Femur (tissue), 1 donor: ENCODE measurements around the gene TFR2.

Experiments used
- DNase-seq: peaks from one replicate; pipeline ENCODE4 v3.0.0-alpha.2; 2017

The TFR2 gene

DNA sequence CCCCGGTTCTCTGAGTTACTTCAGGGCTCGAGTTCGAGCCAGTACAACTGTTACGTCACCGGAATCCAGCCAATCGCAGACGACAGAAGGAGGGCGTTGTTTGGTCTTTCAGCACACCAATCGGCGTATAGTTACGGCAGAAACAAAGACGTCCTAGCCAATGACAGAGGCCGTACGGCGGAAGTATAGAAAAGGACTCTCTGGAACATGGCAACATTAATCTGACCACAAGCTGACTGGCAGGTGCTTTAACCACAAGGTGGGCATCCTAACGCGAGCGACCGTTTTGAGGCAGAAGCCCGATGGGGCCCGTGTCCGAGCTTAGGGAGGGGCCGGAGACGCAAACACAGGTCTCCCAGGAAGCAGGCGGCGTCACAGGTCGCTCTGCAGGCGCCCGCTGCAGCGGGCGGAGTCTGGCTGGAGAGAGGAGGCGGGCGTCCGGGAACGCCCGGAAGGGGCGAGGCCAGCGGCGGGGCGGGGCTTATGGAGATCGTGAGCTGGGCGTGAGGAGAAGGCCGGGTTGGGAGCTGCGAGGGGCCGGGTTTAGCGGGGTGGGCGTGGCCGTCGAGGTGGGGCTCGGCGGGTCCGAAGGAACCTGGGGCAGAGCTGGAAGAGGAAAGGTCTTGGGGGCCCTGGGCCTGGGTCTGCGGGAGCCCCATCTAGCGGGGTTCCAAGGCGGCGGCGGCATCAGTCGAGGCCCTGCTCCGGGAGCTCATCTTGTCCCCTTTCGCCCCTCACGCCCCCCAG is 29.2 kb downstream of the TFR2 start, which contains the start of gene MOSPD3:
MOSPD3 (plus strand) TSS at position 558 of the 747 bp plus-strand sequence. CDS start 252 bp downstream, outside the sequence.
- DNase-seq = peak; percentile 99

DNA sequence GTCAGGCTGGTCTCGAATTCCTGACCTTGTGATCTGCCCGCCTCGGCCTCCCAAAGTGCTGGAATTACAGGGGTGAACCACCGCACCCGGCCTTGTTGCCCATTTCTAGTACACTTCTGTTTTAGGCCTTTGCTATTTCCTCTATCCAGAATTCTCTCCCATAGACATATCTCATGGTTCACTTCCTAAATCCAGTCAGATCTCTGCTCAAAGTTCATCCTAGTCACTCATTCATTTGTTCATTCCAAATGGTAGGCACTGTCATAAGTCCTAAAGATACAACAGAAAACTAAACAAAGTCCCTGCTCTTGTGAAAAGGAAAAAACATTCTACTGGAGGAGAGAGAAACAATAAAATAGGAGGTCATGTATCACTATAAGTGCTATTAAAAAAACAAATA is 31.4 kb downstream of the TFR2 start:
- no peak for DNase-seq

DNA sequence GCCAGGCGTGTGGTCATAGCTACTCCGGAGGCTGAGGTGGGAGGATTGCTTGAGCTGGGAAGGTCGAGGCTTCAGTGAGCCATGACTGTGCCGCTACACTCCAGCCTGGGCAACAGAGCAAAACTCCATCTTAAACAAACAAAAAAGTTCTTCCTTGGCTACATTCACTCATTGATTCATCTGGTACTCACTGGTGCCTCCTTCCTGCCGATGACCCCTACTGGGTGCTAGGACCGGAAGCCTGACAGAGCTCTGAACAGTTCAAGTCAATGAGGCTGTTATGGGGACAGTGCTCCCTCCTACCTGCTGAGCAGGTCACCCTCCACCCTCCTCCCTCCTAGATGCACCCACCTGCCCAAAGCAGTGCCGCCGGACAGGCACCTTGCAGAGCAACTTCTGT is 34.2 kb downstream of the TFR2 start:
- no peak for DNase-seq

DNA sequence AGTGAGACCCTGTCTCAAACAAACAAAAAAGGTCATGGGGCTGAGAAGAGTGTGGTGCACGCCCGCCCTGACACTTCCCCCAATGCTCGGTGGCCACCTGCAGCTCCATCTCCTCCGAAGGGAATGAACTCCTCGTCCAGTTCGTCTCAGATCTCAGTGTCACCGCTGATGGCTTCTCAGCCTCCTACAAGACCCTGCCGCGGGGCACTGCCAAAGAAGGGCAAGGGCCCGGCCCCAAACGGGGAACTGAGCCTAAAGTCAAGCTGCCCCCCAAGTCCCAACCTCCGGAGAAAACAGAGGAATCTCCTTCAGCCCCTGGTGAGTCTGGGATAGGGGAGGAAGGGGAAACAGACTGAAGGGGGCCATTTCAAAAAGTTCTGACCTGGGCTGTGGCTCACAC is 35.0 kb downstream of the TFR2 start:
- no peak for DNase-seq

DNA sequence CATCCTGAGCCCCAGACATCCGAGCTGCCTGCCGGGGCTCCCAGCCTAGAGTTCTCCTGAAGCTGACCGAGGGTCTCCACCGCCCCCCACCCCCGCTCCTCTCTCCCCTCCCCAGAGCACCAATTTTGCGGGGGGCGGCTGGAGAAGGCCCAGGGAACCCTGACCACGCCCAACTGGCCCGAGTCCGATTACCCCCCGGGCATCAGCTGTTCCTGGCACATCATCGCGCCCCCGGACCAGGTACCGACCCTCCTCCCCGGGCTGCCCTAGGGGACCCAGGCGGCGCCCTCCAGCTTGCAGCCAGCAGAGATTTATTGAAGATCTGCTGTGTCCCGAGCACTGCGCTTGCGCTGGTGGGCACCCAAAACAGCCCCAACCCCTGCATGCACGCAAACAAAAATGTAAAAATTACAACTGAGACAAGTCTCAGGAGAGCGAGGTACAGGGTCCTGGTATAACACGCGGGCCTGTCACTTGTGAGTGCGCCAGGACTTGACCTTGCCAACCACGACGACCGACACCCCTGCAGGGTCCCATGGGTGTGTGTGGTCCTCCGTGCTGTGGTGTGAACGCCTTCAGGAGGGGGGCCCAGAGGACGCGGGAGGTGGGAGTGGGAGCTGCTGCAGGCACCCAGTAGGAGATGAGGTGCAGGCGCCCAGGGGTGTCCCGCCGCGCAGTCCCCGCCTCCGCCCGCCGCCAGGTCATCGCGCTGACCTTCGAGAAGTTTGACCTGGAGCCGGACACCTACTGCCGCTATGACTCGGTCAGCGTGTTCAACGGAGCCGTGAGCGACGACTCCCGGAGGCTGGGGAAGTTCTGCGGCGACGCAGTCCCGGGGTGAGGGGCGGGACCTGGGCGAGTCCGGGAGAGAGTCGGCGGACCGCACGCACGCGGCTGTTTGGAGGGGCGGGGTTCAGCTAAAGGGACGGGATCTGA is 36.1 kb downstream of the TFR2 start:
- DNase-seq = no peak

DNA sequence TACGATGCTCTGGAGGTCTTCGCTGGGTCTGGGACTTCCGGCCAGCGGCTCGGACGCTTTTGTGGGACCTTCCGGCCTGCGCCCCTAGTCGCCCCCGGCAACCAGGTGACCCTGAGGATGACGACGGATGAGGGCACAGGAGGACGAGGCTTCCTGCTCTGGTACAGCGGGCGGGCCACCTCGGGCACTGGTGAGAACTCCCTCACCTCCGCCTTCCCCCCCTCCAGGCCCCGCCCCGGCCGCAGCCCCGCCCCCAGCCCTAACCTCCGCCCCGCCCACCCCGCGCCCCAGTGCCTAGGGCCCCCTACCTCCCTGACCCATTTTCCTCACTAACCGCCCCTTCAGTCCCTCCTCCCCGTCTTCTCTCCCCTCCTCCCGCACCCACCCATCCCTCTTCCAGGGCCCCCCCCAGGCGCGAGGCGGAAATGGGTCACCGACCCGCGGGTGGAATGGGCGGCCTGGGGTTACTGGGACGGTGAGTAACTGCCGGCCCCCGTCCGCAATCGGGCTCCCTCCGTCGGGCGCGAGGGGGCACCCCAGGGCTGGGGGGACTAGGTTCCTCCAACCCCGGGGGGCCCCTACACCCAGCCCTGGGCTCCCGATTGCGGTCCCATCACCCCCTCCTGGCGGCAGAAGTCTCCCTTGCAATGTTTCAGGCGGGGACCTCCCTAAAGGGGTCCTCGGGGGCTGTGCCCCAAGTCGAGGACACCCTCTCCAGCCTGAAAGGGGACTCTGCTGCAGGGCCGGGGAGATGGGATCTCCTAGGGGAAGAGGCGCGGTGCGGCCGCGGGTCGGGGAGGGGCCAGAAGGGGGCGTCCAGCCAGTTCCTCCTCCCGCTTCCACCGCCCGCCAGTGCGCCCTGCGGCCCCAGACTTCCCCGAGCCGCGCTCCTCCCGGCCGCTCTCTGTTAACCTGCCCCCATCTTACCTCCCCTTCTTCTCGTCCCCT is 37.0 kb downstream of the TFR2 start:
- peak; percentile 82 for DNase-seq

DNA sequence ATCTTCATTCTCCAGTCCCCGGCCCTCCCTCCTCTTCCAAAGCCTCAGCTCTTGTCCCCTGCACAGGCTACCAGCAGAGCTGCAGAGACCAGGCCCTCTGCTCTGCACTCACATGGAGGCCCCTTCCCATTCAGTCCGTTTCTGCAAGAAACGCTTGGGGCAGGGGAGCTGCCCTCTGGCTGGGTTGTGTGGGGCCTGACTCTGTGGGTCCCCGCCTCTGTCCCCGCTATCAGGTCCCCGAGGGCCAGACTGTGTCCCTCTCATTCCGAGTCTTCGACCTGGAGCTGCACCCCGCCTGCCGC is 37.7 kb downstream of the TFR2 start:
- no peak for DNase-seq

DNA sequence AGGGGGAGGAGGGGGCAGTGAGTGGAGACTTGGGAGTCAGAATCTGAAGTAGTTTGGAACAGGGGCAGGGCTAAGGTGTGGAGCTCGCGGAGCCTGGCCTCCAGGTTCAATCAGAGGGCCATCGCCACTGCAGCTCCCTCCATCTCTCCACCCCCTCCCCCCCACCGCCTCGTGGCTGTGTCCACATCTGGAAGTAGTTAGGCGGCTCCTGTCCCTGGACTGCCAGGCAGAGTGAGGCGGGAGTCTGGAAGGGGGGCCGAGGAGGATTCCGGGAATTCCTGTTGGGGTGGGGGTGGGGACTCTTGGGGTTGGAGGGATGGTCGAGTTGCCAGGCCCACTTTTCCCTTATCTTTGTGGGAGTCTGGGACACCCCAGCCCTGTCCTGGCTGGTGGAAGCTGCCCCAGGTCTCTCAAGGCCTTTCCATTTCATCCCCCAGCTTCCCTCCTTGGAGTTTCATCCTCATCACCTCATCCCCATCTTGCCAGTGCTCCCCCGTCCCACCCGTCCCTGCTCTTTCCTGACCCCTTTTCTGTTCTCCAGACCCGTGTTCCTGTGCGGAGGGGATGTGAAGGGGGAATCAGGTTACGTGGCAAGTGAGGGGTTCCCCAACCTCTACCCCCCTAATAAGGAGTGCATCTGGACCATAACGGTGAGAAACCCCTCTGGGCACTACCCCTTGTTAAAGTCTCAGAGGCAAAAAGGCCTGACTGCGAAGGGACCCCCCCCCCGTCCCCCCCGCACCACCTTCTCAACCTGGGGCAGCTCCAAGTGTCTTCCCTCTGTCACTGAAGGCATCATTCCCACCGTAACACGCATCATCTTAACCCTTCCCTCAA is 38.2 kb downstream of the TFR2 start:
- peak; percentile 95 for DNase-seq

DNA sequence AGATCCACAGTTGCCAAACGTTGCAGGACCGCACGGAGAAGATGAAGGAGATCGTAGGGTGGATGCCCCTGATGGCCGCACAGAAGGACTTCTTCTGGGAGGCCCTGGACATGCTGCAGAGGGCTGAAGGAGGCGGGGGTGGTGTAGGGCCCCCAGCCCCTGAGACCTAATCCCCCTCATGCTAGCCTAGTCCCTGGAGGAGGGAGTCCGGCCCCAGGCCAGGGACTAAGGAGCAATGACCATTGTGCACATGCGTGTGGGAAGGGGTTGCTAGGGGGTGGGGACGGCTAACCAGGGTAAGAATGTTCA is 40.7 kb downstream of the TFR2 start:
- DNase-seq = no peak

DNA sequence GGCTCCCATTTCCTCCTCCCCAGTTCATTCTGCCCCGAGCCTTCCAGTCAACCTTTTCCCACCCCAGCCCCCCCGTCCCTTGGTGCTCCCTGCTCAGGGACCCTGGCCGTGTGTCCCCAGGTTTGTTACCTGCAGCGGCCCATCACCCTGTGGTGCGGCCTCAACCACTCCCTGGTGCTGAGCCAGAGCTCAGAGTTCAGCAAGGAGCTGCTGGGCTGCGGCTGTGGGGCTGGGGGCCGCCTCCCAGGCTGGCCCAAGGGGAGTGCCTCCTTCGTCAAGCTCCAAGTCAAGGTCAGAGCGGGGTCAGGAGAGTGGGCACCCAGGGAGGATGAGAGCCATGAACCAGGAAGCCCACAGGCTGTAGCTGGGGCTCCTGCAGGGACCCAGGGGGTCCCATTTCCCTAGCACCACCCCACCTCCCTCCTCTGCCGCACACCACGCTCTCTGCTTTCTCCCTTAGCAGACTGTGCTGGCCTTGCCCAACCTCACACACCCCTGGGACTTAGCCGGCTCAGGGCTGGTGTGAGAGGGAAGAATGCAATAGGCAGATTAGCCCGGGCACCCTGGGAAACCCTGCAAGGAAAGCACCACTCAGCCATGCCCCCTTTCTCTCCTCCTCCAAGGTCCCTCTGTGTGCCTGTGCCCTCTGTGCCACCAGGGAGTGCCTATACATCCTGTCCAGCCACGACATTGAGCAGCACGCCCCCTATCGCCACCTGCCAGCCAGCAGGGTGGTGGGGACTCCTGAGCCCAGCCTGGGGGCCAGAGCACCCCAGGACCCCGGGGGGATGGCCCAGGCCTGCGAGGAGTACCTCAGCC is 41.2 kb downstream of the TFR2 start:
- no peak for DNase-seq

DNA sequence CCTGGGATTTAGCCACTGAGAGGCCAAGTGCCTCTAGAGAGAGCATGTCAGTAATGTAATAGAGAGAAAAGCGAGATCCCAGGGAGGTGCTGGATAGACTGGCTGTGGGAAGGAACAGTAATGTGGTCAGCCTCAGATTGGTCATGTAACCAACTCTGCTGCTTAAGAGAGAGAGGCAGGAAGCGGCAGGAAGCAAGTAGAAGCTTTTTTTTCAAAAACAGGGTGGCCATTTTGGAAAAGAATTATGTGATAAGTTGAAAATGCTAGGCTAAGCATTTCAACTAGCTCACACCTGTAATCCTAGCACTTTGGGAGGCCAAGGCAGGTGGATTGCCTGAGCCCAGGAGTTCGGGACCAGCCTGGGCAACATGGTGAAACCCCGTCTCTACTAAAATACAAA is 42.9 kb downstream of the TFR2 start:
- no peak for DNase-seq

DNA sequence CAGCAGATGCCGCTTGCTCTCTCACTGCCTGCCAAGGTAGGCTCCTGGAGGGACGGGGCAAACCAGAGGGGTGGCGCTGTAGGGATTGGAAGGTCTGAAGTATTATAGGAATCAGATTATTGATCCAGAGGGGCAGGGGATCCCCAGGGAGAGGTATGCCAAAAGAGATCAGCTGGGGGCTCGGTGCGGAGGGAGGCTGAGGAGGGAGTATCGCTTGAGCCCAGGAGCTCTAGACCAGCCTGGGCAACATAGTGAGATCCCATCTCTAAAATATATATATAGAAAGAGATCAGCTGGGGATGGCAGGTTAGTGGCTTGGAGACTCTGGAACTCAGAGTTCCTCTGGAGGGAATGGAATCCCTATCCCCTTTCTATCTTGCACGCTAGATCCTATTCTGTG is 46.2 kb downstream of the TFR2 start:
- no peak for DNase-seq

DNA sequence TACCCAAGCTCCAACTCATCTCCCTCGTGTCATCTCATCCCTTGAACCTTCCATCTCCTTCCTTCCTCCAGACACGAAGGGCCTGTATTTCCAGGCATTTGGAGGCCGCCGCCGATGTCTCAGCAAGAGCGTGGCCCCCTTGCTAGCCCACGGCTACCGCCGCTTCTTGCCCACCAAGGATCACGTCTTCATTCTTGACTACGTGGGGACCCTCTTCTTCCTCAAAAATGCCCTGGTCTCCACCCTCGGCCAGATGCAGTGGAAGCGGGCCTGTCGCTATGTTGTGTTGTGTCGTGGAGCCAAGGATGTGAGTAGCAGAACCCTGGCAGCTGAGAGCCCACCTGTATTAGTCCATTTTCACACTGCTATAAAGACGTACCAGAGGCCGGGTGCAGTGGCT is 49.8 kb downstream of the TFR2 start:
- no peak for DNase-seq

DNA sequence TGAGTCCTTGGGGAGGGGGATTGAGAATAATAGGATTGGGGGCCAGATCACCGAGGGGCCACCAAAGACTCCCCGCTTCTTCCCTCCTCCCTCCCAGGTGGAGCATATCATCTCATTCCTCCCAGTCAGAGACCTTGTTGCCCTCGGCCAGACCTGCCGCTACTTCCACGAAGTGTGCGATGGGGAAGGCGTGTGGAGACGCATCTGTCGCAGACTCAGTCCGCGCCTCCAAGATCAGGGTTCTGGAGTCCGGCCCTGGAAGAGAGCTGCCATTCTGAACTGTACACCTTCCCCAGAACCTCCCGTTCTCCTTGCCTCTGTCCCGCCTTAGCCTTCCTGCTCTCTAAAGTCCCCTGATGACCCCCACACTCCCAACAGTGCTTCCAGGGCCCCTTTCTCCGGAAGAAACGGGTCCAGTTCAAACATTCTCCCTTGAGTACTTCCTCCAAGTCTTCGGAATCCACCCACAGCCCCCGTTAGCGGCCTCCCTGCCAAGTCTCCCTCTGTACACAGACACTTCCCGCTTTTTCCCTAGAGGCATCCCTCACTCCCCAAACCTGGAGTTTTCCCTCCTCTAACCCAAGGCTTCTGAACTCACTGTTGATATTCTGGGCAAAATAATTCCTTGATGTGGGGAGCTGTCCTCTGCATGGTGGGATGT is 51.1 kb downstream of the TFR2 start:
- peak; percentile 60 for DNase-seq

DNA sequence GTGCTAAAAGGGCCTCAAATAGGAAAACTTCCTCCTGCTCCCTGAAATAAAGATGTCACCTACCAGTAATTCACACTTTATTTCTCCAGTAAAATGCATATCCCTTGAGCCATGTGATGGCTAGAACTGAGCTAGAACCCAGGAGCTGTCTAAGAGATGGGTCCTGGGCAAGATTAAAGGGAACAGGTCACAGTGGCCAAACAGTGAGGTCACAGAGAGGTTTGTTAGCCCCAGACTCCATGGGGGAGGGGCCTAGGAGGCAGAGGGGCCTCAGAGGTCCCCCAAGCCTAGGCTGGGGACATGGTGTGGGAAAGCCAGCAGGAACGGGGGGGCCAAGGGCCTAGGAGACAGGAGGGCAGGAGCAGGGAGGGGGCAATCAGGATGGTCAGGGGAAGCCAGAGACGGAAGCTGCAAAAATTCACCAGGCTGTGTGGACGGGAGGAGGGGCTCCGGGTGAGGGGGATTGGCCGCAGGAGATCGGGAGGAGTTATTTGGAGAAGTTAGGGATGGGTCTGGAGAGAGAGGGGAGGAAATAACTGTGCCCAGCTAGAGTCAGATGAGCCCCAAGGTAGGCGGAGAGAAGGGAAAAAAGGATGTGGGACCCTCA is 51.9 kb downstream of the TFR2 start:
- DNase-seq = no peak

DNA sequence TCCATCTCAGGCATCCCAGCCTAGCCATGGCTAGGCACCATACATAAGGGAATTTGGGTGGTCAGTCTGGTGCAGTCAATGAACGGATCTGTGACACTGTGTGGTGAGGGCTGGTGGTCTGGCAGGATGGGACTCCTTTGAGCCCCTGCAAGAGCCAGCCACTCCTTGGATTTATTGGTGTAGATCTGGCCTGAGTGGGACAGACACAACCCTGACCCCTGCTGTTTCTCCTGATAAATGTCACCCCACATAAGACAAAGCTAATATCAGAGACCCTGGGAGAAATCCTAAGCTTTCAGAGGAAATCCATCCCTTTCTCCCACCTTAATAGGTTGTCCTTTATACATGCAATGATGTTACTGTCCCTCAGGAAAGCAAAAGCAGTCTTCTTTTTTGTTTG is 52.9 kb downstream of the TFR2 start:
- no peak for DNase-seq

DNA sequence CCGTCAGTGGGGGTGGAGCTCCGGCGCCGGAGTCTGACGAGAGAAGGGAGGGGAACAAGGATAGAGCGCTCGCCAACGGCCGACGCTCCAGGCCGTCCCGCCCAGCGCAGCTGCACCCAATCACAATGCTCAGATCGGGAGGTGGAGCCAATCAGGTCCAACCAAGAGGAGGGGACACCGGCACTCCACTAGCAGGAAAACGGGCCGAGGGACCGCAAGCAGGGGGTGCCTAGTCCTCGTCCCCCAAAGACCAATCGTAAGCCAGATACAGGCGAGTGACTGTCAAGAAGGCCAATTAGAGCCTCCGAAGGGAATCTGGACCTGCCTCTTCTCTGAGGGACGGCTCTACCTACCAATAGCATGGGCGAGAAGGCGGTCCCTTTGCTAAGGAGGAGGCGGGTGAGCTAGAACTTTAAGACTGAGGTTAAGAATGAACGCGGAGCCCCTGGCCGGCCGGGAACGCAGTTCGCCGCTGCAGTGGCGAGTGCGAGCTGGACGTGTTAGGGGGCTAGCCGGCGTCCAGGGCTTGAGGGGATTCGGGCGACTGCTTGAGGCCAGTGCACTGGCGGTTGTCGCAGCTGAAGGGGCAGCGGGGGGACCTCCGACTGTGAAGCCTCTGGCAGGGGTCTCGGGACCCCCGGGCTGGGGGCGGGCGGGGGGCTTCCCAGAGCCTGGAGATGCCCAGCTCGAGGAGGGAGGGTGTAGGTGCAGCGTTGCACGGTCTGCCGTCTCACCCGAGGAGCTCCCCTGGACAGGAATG is 54.9 kb downstream of the TFR2 start, which contains the start of gene FBXO24:
FBXO24 (plus strand) TSS at position 63 of the 760 bp plus-strand sequence; CDS start at position 361, 298 bp downstream.
- DNase-seq = peak; percentile 100

DNA sequence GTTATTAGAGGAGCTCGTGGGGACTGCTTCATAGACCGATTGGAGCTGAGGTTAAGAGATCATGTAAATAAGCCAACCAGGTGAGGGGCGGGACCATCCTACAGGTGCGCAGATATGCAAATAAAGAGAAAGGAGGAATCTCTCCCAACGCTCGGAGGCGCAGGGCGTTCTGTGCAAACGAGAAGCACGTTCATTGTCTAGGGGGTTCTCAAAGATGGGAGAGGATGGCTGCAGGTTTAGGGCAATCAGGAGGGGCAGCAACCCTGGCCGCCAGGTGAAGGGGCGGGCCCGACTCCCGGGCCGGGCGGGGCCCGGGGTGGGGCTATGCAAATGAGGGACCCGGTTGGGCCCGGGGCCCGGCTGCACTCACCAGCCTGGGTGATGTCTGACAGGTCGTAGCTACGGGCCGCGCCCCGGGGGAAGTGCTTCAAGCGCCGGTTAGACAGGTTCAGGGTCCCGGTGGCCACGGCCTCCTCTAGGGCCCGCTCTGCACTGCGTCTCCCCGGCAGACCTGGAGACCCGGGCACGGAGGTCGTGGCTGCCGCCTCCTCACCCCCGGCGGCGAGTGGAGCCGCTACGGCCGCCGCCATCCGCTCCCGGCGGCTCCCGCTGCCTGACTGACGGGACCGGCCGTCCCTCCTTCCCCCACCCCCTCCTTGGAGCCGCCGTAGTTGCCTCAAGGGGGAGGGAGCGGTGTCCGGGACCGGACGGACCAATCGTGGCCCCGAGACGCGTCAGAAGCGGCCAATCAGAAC is 55.7 kb downstream of the TFR2 start, which contains the start of gene LRCH4:
LRCH4 (minus strand) TSS at position 619 of the 755 bp plus-strand sequence; CDS start at position 590, 29 bp downstream.
- DNase-seq = no peak
